H9 (cell line): ENCODE data around the gene GSG1L2. TPM values are rescaled to one million over a fixed set of nuclear protein-coding genes. Genes with fewer than 3 reads are reported as not detected.

ENCODE experiments used
- DNase-seq: peaks from one replicate; pipeline ENCODE4 v3.0.0-alpha.2; 2017
- H2AFZ ChIP-seq: one replicate; pipeline ENCODE4 v1.6.1; 2013; ENCODE audit warnings: mild to moderate bottlenecking, low read length, control low read depth, moderate library complexity
- H2AK5ac ChIP-seq: 2 replicates; pipeline ENCODE4 v1.6.1; 2013; ENCODE audit warnings: low read length, control low read depth, mixed read lengths; ENCODE audit not compliant: insufficient read length
- H2BK120ac ChIP-seq: one replicate; pipeline ENCODE4 v1.6.1; 2013; ENCODE audit warnings: low read depth, mild to moderate bottlenecking, low read length, control low read depth, inconsistent platforms; ENCODE audit not compliant: poor library complexity, severe bottlenecking
- H2BK12ac ChIP-seq: 2 replicates; pipeline ENCODE4 v1.6.1; 2013; ENCODE audit warnings: low read length, control low read depth, mixed read lengths, low read depth; ENCODE audit not compliant: insufficient read length
- H2BK15ac ChIP-seq: 2 replicates; pipeline ENCODE4 v1.6.1; 2013; ENCODE audit warnings: low read depth, low read length, control low read depth
- H2BK20ac ChIP-seq: one replicate; pipeline ENCODE4 v1.6.1; 2013; ENCODE audit warnings: low read depth, mild to moderate bottlenecking, low read length, control low read depth, inconsistent platforms; ENCODE audit not compliant: poor library complexity, severe bottlenecking
- H2BK5ac ChIP-seq: 2 replicates; pipeline ENCODE4 v1.6.1; 2013; ENCODE audit warnings: low read length, control low read depth, mixed read lengths; ENCODE audit not compliant: insufficient read length
- H3K14ac ChIP-seq: 2 replicates; pipeline ENCODE4 v1.6.1; 2013; ENCODE audit warnings: low read length, control low read depth; ENCODE audit not compliant: insufficient read depth
- H3K18ac ChIP-seq: 2 replicates; pipeline ENCODE4 v1.6.1; 2013; ENCODE audit warnings: low read depth, mild to moderate bottlenecking, mixed read lengths, low read length, control low read depth; ENCODE audit not compliant: insufficient read length
- H3K23ac ChIP-seq: 2 replicates; pipeline ENCODE4 v1.6.1; 2013; ENCODE audit warnings: low read length, control low read depth, mixed read lengths, low read depth; ENCODE audit not compliant: insufficient read length
- H3K23me2 ChIP-seq: 2 replicates; pipeline ENCODE4 v1.6.1; 2013; ENCODE audit warnings: low read depth, mild to moderate bottlenecking, mixed read lengths, low read length, control low read depth; ENCODE audit not compliant: insufficient read length, poor library complexity, severe bottlenecking
- H3K27ac ChIP-seq: 2 replicates; pipeline ENCODE4 v1.5.1; 2013; ENCODE audit warnings: low read length, control low read depth, mixed read lengths, low read depth; ENCODE audit not compliant: insufficient read length
- H3K27me3 ChIP-seq: 2 replicates; pipeline ENCODE4 v1.6.1; 2013; ENCODE audit warnings: low read length, control low read depth, inconsistent platforms; ENCODE audit not compliant: insufficient read depth
- H3K4ac ChIP-seq: 2 replicates; pipeline ENCODE4 v1.6.1; 2013; ENCODE audit warnings: low read depth, mild to moderate bottlenecking, control low read depth, inconsistent platforms, low read length, moderate library complexity
- H3K4me1 ChIP-seq: 2 replicates; pipeline ENCODE4 v1.6.1; 2013; ENCODE audit warnings: low read length, control low read depth, inconsistent platforms; ENCODE audit not compliant: insufficient read depth
- H3K4me2 ChIP-seq: 2 replicates; pipeline ENCODE4 v1.6.1; 2013; ENCODE audit warnings: low read length, control low read depth, mixed read lengths; ENCODE audit not compliant: insufficient read length, insufficient read depth
- H3K56ac ChIP-seq: 2 replicates; pipeline ENCODE4 v1.6.1; 2013; ENCODE audit warnings: low read depth, mild to moderate bottlenecking, mixed read lengths, low read length, control low read depth; ENCODE audit not compliant: insufficient read length
- H3K79me1 ChIP-seq: 2 replicates; pipeline ENCODE4 v1.6.1; 2013; ENCODE audit warnings: low read depth, mild to moderate bottlenecking, moderate library complexity, low read length, control low read depth, inconsistent platforms; ENCODE audit not compliant: insufficient read depth, poor library complexity, severe bottlenecking
- H3K79me2 ChIP-seq: 2 replicates; pipeline ENCODE4 v1.6.1; 2013; ENCODE audit warnings: low read length, control low read depth, inconsistent platforms; ENCODE audit not compliant: insufficient read depth
- H3K9ac ChIP-seq: 2 replicates; pipeline ENCODE4 v1.6.1; 2013; ENCODE audit warnings: low read length, control low read depth, mixed read lengths; ENCODE audit not compliant: insufficient read length; ENCODE audit errors: extremely low read depth
- H3K9me3 ChIP-seq: one replicate; pipeline ENCODE4 v1.6.1; 2013; ENCODE audit warnings: low read depth, low read length, inconsistent platforms; ENCODE audit not compliant: control insufficient read depth
- H3T11ph ChIP-seq: one replicate; pipeline ENCODE4 v1.6.1; 2013; ENCODE audit warnings: mild to moderate bottlenecking, low read length, control low read depth, inconsistent platforms
- H4K20me1 ChIP-seq: one replicate; pipeline ENCODE4 v1.6.1; 2013; ENCODE audit not compliant: control insufficient read depth, insufficient read length, insufficient read depth
- H4K5ac ChIP-seq: 2 replicates; pipeline ENCODE4 v1.6.1; 2013; ENCODE audit warnings: low read depth, mild to moderate bottlenecking, mixed read lengths, low read length, control low read depth; ENCODE audit not compliant: insufficient read length
- H4K8ac ChIP-seq: replicated peaks from 2 replicates; pipeline ENCODE4 v1.6.1; 2013; ENCODE audit warnings: low read length, control low read depth, mixed read lengths, low read depth; ENCODE audit not compliant: insufficient read length
- H4K91ac ChIP-seq: 2 replicates; pipeline ENCODE4 v1.6.1; 2013; ENCODE audit warnings: low read depth, mild to moderate bottlenecking, moderate library complexity, mixed read lengths, low read length, control low read depth; ENCODE audit not compliant: insufficient read length
- H3K27ac Mint-ChIP-seq, 3 experiments: 2 replicates in 2 of 3; 3 replicates in 1 of 3; pipeline ENCODE4 v1.8.0; 2020 to 2021; ENCODE audit warnings: mixed read lengths in 3 of 3, mild to moderate bottlenecking in 1 of 3, moderate library complexity in 1 of 3
- H3K27me3 Mint-ChIP-seq: 2 replicates; pipeline ENCODE4 v1.8.0; 2021; ENCODE audit warnings: low read depth, mild to moderate bottlenecking, moderate library complexity, mixed read lengths
- H3K36me3 Mint-ChIP-seq, 3 experiments: 2 replicates in 2 of 3; 3 replicates in 1 of 3; pipeline ENCODE4 v1.8.0; 2020 to 2021; ENCODE audit warnings: low read depth in 3 of 3, mixed read lengths in 3 of 3; ENCODE audit not compliant: insufficient read depth in 1 of 3
- H3K4me1 Mint-ChIP-seq, 2 experiments: 2 replicates each; pipeline ENCODE4 v1.8.0; 2020; ENCODE audit warnings: mixed read lengths in 2 of 2
- H3K4me3 Mint-ChIP-seq, 2 experiments: 2 replicates in 1 of 2; 3 replicates in 1 of 2; pipeline ENCODE4 v1.8.0; 2020 to 2021; ENCODE audit warnings: mild to moderate bottlenecking in 2 of 2, mixed read lengths in 2 of 2, moderate library complexity in 1 of 2
- H3K9me3 Mint-ChIP-seq, 2 experiments: 2 replicates in 1 of 2; 3 replicates in 1 of 2; pipeline ENCODE4 v1.8.0; 2020; ENCODE audit warnings: mild to moderate bottlenecking in 2 of 2, mixed read lengths in 2 of 2, moderate library complexity in 1 of 2
- WGBS: extraction: QIAGEN DNeasy Blood & Tissue Kit; methylation state at CpG from one replicate; pipeline ENCODE4 v1.1.7; 2013; ENCODE audit warnings: missing lambda C conversion rate, low lambda C conversion rate, mixed read lengths; ENCODE audit not compliant: insufficient read length; ENCODE audit errors: extremely low coverage; 5-methylcytosine and 5-hydroxymethylcytosine counted together
- total RNA-seq: library from RNA; stranded (reverse); gene quantifications from 2 replicates; pipeline ENCODE4 v1.2.1, GENCODE V29; 2021
- TF ChIP-seq, protein P1 (sequence below): fragments of 200-600 bp; sonication (generic); conservative IDR thresholded peaks from 3 replicates; pipeline ENCODE4 v1.8.0; 2021; ENCODE audit warnings: antibody characterized with exemption, mild to moderate bottlenecking

The GSG1L2 gene
- total RNA-seq, 1 experiment from 2014 or later = not detected

DNA sequence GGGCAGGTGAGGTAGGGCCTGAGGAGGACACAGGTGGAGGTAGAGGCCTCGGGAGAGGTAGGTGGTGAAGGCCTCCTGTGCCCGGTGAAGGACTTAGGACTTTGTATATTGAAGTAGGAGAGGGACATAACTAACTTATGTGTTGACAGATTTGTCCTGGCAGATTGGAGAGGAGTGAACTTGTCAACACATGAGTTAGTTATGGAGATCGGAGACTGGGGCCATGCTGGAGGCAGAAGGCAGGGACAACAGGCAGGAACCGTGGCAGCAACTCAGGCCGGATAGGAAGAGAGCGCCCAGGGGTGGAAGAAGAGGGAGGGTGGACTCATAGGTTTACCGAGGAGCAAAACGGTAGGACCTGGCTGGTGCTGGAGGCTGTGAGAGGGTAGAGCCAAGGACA lies 22.3 kb upstream of the GSG1L2 start:
- Histone ChIP-seq H3K4me1 (no peaks in the 10 kb centered on the region), H4K20me1 (no peaks in the 10 kb centered on the region), H3K23ac (no peak overlapping the region), H3K18ac (no peak overlapping the region), H4K91ac (no peak overlapping the region), H2BK5ac (no peak overlapping the region), H2AK5ac (no peak overlapping the region), H2BK12ac (no peak overlapping the region), H3K27me3 (no peaks in the 10 kb centered on the region), H3K4me2 (no peak overlapping the region), H3K9me3 (no peaks in the 10 kb centered on the region), H3K56ac (no peak overlapping the region), H3T11ph (no peak overlapping the region), H4K5ac (no peak overlapping the region), H3K27ac (no peak overlapping the region), H4K8ac (no peak overlapping the region), H3K14ac (no peak overlapping the region), H2BK20ac (no peak overlapping the region), H2BK15ac (no peak overlapping the region), H3K4ac (no peak overlapping the region), H3K79me1 (no peaks in the 10 kb centered on the region), H2BK120ac (no peak overlapping the region), H3K23me2 (no peaks in the 10 kb centered on the region), H3K79me2 (no peaks in the 10 kb centered on the region), H3K9ac (no peak overlapping the region), H2AFZ (no peak overlapping the region)
- Mint-ChIP-seq H3K27me3 (peaks cover 11% of the 10 kb centered on the region), H3K4me1 (peaks cover 5 to 7% of the 10 kb centered on the region in 2 experiments), H3K9me3 (no peaks in the 10 kb centered on the region), H3K27ac (no peak overlapping the region; a peak in 1 of 7 replicates), H3K36me3 (no peaks in the 10 kb centered on the region), H3K4me3 (no peak overlapping the region)
- TF ChIP-seq, protein P1, sequence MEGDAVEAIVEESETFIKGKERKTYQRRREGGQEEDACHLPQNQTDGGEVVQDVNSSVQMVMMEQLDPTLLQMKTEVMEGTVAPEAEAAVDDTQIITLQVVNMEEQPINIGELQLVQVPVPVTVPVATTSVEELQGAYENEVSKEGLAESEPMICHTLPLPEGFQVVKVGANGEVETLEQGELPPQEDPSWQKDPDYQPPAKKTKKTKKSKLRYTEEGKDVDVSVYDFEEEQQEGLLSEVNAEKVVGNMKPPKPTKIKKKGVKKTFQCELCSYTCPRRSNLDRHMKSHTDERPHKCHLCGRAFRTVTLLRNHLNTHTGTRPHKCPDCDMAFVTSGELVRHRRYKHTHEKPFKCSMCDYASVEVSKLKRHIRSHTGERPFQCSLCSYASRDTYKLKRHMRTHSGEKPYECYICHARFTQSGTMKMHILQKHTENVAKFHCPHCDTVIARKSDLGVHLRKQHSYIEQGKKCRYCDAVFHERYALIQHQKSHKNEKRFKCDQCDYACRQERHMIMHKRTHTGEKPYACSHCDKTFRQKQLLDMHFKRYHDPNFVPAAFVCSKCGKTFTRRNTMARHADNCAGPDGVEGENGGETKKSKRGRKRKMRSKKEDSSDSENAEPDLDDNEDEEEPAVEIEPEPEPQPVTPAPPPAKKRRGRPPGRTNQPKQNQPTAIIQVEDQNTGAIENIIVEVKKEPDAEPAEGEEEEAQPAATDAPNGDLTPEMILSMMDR = no peak
- no CpG with 5 or more reads among the region's 8 CpGs for WGBS
- DNase-seq = peak; percentile 23
